ENCODE measurements around the gene ALDH1L1. TPM values are rescaled to one million over a fixed set of nuclear protein-coding genes. Genes with fewer than 3 reads are reported as not detected.

Gene ALDH1L1
- total RNA-seq, 1 experiment from 2014 or later: 1.2 TPM

- Mint-ChIP-seq H3K4me1 (peaks cover 8% of the 10 kb centered on the region; the same call in 1 of the 2 replicates), H3K4me3 (no peak overlapping the region), H3K36me3 (peaks cover 5% of the 10 kb centered on the region), H3K27me3 (ENCODE audit: low read depth) (no peaks in the 10 kb centered on the region; the same call in 1 of the 2 replicates), H3K9me3 (peaks cover 4% of the 10 kb centered on the region), H3K27ac (no peak overlapping the region)
- ATAC-seq: no peak
- TF ChIP-seq, protein P1, sequence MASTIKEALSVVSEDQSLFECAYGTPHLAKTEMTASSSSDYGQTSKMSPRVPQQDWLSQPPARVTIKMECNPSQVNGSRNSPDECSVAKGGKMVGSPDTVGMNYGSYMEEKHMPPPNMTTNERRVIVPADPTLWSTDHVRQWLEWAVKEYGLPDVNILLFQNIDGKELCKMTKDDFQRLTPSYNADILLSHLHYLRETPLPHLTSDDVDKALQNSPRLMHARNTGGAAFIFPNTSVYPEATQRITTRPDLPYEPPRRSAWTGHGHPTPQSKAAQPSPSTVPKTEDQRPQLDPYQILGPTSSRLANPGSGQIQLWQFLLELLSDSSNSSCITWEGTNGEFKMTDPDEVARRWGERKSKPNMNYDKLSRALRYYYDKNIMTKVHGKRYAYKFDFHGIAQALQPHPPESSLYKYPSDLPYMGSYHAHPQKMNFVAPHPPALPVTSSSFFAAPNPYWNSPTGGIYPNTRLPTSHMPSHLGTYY (CRISPR knock-in tag; IDR thresholded peaks at IDR 0.05): no peak
- TF ChIP-seq PRRX2 (CRISPR knock-in tag; IDR thresholded peaks at IDR 0.05) (no peak), ZNF423 (CRISPR knock-in tag; IDR thresholded peaks at IDR 0.05) (no peak), ZNF396 (CRISPR knock-in tag; IDR thresholded peaks at IDR 0.05; ENCODE audit: borderline replicate concordance) (no peak), NR1H2 (CRISPR knock-in tag; IDR thresholded peaks at IDR 0.05) (no peak), TP53 (CRISPR knock-in tag; IDR thresholded peaks at IDR 0.05) (no peak), ATF3 (CRISPR knock-in tag; conservative IDR thresholded peaks at IDR 0.05) (no peak)
- no peak for DNase-seq (ENCODE audit: low spot score)
- ChIA-PET CTCF (interaction anchor here (0.9 to 1.4 kb wide), 2 partner anchors 62 to 98 kb away, joined by 3 read pairs; no protein-coding TSS in a partner anchor), POLR2A (no interaction called here)
These were observed 110.2 kb downstream of the ALDH1L1 start for GRCh38 chr3:126070146-126070545.

DNA sequence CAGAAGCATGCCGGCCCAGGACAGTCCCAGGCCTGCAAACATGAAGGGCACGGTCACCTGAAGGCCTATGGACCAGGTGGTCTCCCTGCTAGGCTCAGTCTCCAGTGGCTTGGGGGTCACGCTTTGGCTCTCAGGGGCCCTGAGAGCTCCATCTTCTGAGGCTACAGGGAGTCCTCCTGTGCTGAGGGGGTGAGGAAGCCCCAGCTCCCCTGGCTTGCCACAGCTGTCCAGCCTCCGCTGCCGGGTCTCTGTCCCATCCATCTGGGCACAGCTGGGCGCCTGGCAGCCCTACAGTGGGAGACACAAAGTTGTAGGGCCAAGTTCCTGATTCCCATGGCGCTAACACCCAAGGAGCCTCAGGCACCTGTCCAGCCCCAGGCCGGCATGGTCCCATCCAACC lies 112.4 kb downstream of the ALDH1L1 start:
- H3K27me3 Mint-ChIP-seq (ENCODE audit: low read depth): no peaks in the 10 kb centered on the region; the same call in 1 of the 2 replicates
- H3K4me1 Mint-ChIP-seq: peaks cover 8% of the 10 kb centered on the region; the same call in 1 of the 2 replicates
- no peak overlapping the region for H3K27ac Mint-ChIP-seq
- no peak for ATAC-seq
- DNase-seq (ENCODE audit: low spot score): no peak
- POLR2A ChIA-PET: no interaction called here
- peaks cover 4% of the 10 kb centered on the region for H3K9me3 Mint-ChIP-seq
- peaks cover 5% of the 10 kb centered on the region for H3K36me3 Mint-ChIP-seq
- CTCF ChIA-PET: interaction anchor here (1.1 to 1.3 kb wide), 2 partner anchors 65 to 139 kb away, joined by 3 to 4 read pairs; no protein-coding TSS in a partner anchor
- H3K4me3 Mint-ChIP-seq: no peak overlapping the region
- TF ChIP-seq TCF7 (CRISPR knock-in tag; IDR thresholded peaks at IDR 0.05; ENCODE audit: low read depth) (no peak), CTCF (IDR thresholded peaks at IDR 0.05) (no peak), FOXP1 (CRISPR knock-in tag; IDR thresholded peaks at IDR 0.05; ENCODE audit: borderline replicate concordance) (no peak), JUN (CRISPR knock-in tag; IDR thresholded peaks at IDR 0.05) (no peak), ESRRA (CRISPR knock-in tag; IDR thresholded peaks at IDR 0.05; ENCODE audit: borderline replicate concordance) (no peak), PRDM15 (CRISPR knock-in tag; IDR thresholded peaks at IDR 0.05) (no peak), ZNF532 (CRISPR knock-in tag; IDR thresholded peaks at IDR 0.05; ENCODE audit: borderline replicate concordance) (no peak), ETV6 (CRISPR knock-in tag; IDR thresholded peaks at IDR 0.05) (no peak), ELF4 (CRISPR knock-in tag; IDR thresholded peaks at IDR 0.05; ENCODE audit: low read depth) (no peak), NFYB (CRISPR knock-in tag; conservative IDR thresholded peaks at IDR 0.05; ENCODE audit: low read depth) (no peak), SP1 (CRISPR knock-in tag; conservative IDR thresholded peaks at IDR 0.05) (no peak), ATF3 (CRISPR knock-in tag; conservative IDR thresholded peaks at IDR 0.05) (no peak), ZMAT4 (CRISPR knock-in tag; IDR thresholded peaks at IDR 0.05) (no peak), PRRX2 (CRISPR knock-in tag; IDR thresholded peaks at IDR 0.05) (no peak)
- TF ChIP-seq, protein P2, sequence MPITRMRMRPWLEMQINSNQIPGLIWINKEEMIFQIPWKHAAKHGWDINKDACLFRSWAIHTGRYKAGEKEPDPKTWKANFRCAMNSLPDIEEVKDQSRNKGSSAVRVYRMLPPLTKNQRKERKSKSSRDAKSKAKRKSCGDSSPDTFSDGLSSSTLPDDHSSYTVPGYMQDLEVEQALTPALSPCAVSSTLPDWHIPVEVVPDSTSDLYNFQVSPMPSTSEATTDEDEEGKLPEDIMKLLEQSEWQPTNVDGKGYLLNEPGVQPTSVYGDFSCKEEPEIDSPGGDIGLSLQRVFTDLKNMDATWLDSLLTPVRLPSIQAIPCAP (CRISPR knock-in tag; IDR thresholded peaks at IDR 0.05): no peak
- TF ChIP-seq, protein P3, sequence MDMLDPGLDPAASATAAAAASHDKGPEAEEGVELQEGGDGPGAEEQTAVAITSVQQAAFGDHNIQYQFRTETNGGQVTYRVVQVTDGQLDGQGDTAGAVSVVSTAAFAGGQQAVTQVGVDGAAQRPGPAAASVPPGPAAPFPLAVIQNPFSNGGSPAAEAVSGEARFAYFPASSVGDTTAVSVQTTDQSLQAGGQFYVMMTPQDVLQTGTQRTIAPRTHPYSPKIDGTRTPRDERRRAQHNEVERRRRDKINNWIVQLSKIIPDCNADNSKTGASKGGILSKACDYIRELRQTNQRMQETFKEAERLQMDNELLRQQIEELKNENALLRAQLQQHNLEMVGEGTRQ (CRISPR knock-in tag; IDR thresholded peaks at IDR 0.05): no peak
